GM19395 (cell line): Measurements from ENCODE around the gene INSC.
A peak's percentile ranks its signal among the peaks of the same experiment; 100 is the strongest.

ENCODE experiments used
- ATAC-seq: cut with Tn5 transposase; IDR thresholded peaks from one replicate; pipeline ENCODE4 v1.9.1; 2021; ENCODE audit warnings: mild to moderate bottlenecking, moderate library complexity; ENCODE audit not compliant: unreplicated experiment

INSC gene

GRCh38 chr11:15108592-15109130 is 6.1 kb upstream of the INSC start:
- no peak for ATAC-seq

DNA sequence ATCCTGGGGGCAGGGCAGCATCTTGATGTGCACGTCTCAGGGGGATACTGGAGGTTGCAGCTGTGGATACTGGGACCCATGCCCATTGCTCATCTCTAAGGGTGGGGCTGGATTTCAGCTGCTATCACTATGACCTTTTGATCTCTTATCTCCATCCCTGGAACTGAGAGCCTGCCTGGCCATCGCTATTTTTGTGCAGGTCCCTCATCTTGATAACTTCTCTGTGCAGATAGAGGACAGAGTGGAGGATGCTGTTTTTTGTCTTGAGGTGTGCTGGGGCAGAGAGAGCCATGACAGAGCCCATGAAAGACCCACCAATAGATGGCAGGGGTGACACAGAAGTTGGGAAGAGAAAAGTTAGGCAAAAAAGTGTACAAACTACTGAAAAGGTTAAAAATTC is 5.1 kb upstream of the INSC start:
- no peak for ATAC-seq

DNA sequence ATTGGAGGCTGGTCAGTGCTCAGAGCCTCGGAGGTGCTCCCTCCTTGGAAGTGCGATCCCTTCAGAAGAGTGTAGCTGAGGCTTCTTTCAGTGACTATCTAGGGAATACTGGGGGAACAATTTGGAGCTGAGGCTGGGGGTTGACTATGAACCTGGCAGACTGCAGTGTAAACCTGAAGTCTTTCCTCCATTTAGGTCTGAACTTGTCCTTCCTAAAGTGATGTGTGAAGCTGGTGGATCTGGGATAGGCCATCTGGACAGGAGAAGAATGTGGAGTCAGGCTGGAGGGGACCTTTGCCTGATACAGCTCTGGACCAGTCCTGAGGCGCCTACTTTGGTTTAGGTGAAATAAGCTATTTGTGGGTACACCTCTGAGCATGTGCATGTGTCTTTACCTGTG is 3.5 kb upstream of the INSC start:
- no peak for ATAC-seq

DNA sequence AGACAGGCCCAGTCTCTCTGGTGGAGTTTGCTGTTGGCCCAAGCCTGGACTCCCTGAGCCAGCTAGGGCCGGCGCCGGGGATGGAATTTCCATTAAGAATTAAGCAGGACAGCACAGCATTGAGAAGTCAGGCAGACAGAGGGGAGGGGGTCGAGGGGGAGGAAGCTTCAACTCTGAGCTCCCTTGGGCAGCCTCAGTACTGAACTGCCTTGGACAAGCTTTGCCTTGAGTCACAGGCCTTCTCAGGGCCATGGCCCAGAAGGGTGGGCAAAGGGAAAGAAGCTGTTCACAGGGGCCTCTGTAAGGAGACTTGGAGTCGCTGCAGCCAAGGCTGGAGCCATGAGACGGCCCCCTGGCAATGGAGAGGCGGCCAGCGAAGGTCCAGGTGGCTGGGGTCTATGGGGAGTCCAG is 2.6 kb upstream of the INSC start:
- ATAC-seq: no peak

GRCh38 chr11:15113381-15113780 is 1.3 kb upstream of the INSC start:
- peak; percentile 92 for ATAC-seq

DNA sequence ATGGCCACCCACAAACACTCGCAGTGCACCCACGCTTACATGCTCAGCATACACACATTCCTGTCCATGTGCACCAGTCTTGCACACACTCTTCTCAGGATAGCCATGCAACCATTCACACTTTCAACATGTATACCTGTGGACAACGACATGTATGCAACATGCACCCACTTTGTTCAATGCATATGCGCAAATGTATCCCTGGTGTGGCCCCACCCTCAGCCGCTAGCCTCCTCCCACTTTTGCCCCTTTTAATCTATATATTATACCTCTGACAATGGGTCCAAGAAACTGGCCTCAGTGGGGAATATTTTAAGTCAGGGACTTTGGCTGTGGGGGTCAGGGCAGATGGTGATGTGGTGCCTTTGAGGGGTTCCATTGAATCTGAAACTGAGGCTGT is 963 bp downstream of the INSC start:
- ATAC-seq: no peak

- ATAC-seq: no peak
Measured at GRCh38 chr11:15117751-15118150, 3.0 kb downstream of the INSC start.

- no peak for ATAC-seq
Measured at GRCh38 chr11:15118431-15118830, 3.7 kb downstream of the INSC start.

DNA sequence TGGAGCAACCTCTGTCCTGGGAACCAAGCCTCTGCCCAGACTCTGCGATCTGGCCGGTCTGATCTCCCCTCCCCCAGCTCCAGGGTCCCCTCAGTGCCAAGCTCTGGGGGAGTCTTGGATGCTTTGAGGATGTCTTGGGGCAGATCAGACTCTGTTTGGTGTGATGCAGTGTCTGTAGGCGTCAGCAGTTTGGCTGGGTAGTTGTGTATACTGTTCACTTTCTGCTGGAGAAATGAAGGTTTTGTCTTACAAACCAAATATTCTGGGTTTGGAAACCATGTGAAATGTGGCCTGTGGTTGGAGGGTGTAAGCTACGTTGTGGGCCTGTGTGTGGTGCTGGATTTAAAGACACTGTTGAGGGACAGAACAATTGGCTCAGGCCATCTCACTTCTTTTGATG is 4.6 kb downstream of the INSC start:
- ATAC-seq: no peak

- no peak for ATAC-seq
Measured at GRCh38 chr11:15119826-15120225, 5.1 kb downstream of the INSC start.

GRCh38 chr11:15123849-15124248 is 9.1 kb downstream of the INSC start:
- ATAC-seq: no peak

- no peak for ATAC-seq
Measured at GRCh38 chr11:15124528-15124927, 9.8 kb downstream of the INSC start.

GRCh38 chr11:15127341-15127740 is 12.6 kb downstream of the INSC start:
- ATAC-seq: no peak

DNA sequence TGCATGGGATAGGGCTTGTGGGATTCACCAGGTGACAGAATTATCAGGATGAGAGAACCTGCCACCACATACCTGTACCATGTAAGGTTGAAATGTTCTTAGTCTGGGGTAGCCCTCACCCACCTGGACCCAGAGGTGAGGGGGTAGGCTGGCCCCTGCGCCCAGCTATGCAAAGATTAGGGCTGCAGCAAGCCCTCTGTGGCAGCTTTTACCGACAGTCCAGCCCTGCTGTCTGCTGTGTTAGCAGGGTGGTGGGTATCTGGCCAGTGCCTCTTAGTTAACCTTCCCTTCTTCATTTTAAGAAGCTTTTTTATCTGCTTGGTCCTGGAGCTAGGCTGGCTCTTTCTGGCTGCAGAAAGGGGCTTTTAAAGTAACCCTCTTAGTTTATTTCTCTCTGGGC is 13.9 kb downstream of the INSC start:
- no peak for ATAC-seq

GRCh38 chr11:15136166-15136565 is 21.4 kb downstream of the INSC start:
- no peak for ATAC-seq

GRCh38 chr11:15139096-15139770 is 24.5 kb downstream of the INSC start:
- ATAC-seq: no peak

DNA sequence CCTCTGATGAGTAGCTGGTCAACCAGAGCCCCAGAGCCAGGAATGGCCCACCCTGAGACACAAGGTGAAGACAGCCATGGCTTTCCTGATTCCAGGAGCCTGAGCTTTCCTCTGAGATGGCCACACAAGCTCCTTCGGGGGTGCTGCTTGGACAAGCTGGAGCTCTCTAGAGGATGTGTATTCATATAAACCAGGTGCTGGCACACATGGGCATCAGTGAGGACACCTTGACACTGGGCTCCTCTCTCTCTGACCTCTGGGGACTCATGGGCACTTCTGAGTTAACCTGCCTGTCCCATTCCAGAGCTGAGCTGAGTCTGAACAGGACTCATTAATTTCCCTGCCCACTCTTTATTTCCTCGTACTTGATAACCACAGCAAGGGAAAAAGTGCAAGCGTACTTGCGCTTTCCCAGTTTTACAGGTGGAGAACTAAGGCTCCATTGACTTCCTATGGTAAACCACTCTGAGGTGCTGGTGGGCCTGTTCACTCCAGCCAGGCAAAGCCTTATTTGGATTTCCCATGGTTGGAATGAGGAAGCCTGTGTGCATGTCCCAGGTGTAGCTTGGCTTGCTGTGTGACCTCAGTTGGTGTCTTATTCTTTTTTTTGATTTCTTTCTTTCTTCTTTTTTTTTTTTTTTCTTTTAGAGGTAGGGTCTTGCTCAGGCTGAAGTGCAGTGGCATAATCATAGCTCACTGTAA is 25.4 kb downstream of the INSC start:
- ATAC-seq: no peak

DNA sequence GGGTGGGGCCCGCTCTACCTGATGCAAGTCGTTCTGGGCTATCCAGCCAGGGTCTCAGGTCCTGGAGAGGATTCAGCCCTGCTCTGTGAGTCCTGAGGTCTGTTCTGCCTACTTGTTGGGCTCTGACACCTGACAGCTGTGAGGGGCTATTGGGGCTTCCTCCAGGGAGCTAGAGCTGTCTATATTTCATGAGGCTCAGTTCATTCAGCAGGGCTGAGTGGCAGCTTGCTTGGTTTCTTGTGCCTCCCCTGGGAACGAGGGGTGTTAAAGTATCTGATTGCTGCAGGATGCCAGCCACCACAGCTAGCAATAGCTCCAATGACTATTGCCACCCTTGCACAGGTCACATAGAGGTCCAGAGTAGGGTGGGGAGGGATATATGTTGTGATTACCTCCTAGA is 26.7 kb downstream of the INSC start:
- ATAC-seq: no peak

DNA sequence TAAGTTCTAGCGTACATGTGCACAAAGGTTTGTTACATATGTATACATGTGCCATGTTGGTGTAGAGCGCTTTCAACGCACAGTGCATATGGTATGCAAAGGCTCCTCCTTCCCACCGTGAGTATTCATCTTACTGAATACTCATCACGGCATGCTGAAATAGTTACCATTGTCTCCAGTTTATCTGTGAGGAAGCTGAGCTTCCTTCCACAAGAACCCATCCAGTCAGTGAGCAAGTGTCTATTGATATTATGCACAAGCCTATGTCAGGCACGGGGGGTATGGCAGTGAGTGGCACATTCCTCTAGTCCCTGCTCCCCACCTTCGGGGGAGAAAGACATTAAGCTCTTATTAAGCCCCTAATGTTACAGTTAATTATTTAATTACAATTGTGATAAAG is 28.1 kb downstream of the INSC start:
- no peak for ATAC-seq

GRCh38 chr11:15143855-15144254 is 29.1 kb downstream of the INSC start:
- ATAC-seq: no peak

DNA sequence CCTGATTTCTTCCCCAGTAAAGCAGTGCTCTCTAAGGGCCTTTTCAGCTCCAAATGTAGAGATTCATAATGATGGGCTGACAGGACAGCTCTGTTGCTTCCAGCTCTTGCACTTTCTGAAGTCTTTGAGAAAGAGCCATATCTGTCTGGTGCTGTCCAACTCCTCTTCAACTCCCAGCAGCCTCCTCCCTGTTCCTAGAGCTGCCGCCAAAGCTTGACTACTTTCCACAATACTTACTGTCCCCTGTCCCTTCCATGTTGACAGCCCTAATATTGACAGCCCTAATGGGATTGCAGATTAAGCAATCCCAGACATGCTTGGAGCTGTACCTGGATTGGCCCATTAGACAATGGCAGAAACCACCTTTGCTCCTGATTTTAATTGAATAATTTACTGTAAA is 29.6 kb downstream of the INSC start:
- ATAC-seq: no peak

- no peak for ATAC-seq
Measured at GRCh38 chr11:15145151-15145550, 30.4 kb downstream of the INSC start.

DNA sequence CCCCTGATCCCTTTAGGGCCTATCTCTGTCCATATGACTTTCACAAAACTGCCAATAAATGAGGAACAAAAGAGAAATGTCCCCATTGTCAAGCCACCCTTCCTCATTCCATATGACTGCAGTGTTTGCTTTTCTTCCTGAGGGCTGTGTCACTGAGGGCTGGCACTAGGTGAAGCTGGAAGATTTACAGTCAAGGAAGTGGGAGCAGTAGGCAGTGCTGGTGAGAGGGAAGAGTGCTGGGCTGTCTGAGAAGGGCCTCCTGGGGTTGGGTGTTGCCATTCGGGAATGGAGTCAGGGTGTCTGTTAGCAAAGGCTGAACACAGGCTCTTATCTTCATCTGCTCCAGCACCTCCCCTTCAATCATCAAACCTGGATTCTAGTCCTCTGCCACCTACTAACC is 30.9 kb downstream of the INSC start:
- ATAC-seq: no peak
